SK-N-SH (cell line): Measurements from ENCODE around the gene EIPR1. TPM values are rescaled to one million over a fixed set of nuclear protein-coding genes. Genes with fewer than 3 reads are reported as not detected.

Experiments used
- CTCF ChIA-PET: fragments of 300-600, 350-600 bp; formaldehyde crosslinking; extraction: SDS; loops from one replicate; lab custom pipeline; 2021; lab: Yijun Ruan, JAX
- POLR2A ChIA-PET: fragments of 350-600 bp; sonication (Branson Sonifier 250); formaldehyde crosslinking; extraction: SDS; loops from one replicate; lab custom pipeline; 2020; ENCODE audit warnings: antibody characterized with exemption, inconsistent platforms; lab: Yijun Ruan, JAX
- DNase-seq: peaks from one replicate; pipeline ENCODE4 v3.0.0; 2012
- H2AFZ ChIP-seq: fragments of 200-600 bp; sonication (generic); 2 replicates; pipeline ENCODE4 v1.8.1; 2016; ENCODE audit warnings: antibody characterized with exemption, mild to moderate bottlenecking, low read depth
- H3F3A ChIP-seq: fragments of 200-600 bp; sonication (generic); replicated peaks from 2 replicates; pipeline ENCODE3; 2016; ENCODE audit warnings: antibody characterized with exemption, mild to moderate bottlenecking; ENCODE audit not compliant: insufficient read depth
- H3K27ac ChIP-seq, 2 experiments: fragments of 200-500 bp in 1 of 2; fragments of 200-600 bp in 1 of 2; sonication (Bioruptor generic) in 1 of 2; sonication (generic), shearing (Covaris generic) in 1 of 2; 2 replicates each; pipeline versions ENCODE4 v1.5.1 to v1.6.1; 2014 to 2016; ENCODE audit warnings: low read depth in 2 of 2, inconsistent platforms in 1 of 2, low read length in 1 of 2, mild to moderate bottlenecking in 1 of 2, mixed read lengths in 1 of 2
- H3K27me3 ChIP-seq: fragments of 200-600 bp; sonication (generic), shearing (Covaris generic); 2 replicates; pipeline ENCODE4 v1.6.1; 2016; ENCODE audit warnings: mixed run types; ENCODE audit not compliant: insufficient read depth
- H3K36me3 ChIP-seq, 2 experiments: fragments of 200-500 bp in 1 of 2; fragments of 200-600 bp in 1 of 2; sonication (Bioruptor generic) in 1 of 2; sonication (generic) in 1 of 2; replicated peaks in 1 of 2; 2 replicates each; pipeline versions ENCODE3 to v1.5.1; 2014 to 2016; ENCODE audit warnings: low read length in 1 of 2, mild to moderate bottlenecking in 1 of 2; ENCODE audit not compliant: insufficient read depth in 2 of 2, control insufficient read depth in 1 of 2
- H3K4me1 ChIP-seq, 2 experiments: fragments of 200-500 bp in 1 of 2; fragments of 200-600 bp in 1 of 2; sonication (Bioruptor generic) in 1 of 2; sonication (generic), shearing (Covaris generic) in 1 of 2; 2 replicates each; pipeline versions ENCODE4 v1.5.1 to v1.6.1; 2014 to 2016; ENCODE audit warnings: low read depth in 1 of 2, low read length in 1 of 2, mixed run types in 1 of 2; ENCODE audit not compliant: insufficient read depth in 2 of 2, control insufficient read depth in 1 of 2
- H3K4me2 ChIP-seq: fragments of 200-600 bp; sonication (generic), shearing (Covaris generic); 2 replicates; pipeline ENCODE4 v1.6.1; 2017; ENCODE audit warnings: mixed run types
- H3K4me3 ChIP-seq, 2 experiments: fragments of 200-500 bp in 1 of 2; fragments of 200-600 bp in 1 of 2; sonication (Bioruptor generic) in 1 of 2; sonication (generic), shearing (Covaris generic) in 1 of 2; 2 replicates each; pipeline versions ENCODE4 v1.5.1 to v1.8.1; 2014 to 2016; ENCODE audit warnings: low read depth in 2 of 2, inconsistent platforms in 1 of 2, low read length in 1 of 2, mild to moderate bottlenecking in 1 of 2, mixed read lengths in 1 of 2, moderate library complexity in 1 of 2
- H3K79me2 ChIP-seq: fragments of 200-600 bp; sonication (generic); 2 replicates; pipeline ENCODE4 v1.8.1; 2017; ENCODE audit warnings: mild to moderate bottlenecking; ENCODE audit not compliant: insufficient read depth
- H3K9ac ChIP-seq: fragments of 200-600 bp; sonication (generic); 2 replicates; pipeline ENCODE4 v1.6.1; 2017; ENCODE audit warnings: mixed run types
- H3K9me2 ChIP-seq: fragments of 200-600 bp; sonication (generic); 2 replicates; pipeline ENCODE4 v1.6.1; 2017; ENCODE audit warnings: mixed run types
- H3K9me3 ChIP-seq: fragments of 200-600 bp; sonication (generic); 2 replicates; pipeline ENCODE4 v1.6.1; 2017; ENCODE audit warnings: mixed run types, mild to moderate bottlenecking, moderate library complexity
- H4K20me1 ChIP-seq: fragments of 200-600 bp; sonication (generic); 2 replicates; pipeline ENCODE4 v1.6.1; 2017; ENCODE audit warnings: mild to moderate bottlenecking, mixed run types; ENCODE audit not compliant: insufficient read depth
- EP300 ChIP-seq, 2 experiments: IDR thresholded peaks; 2 replicates each; pipeline versions ENCODE4 v1.4.0 to v1.6.1; 2012; ENCODE audit warnings: borderline replicate concordance in 1 of 2, low read depth in 1 of 2, low read length in 1 of 2
- FOSL2 ChIP-seq: IDR thresholded peaks from 2 replicates; pipeline ENCODE4 v1.4.0; 2012; ENCODE audit warnings: low read depth, mild to moderate bottlenecking, moderate library complexity, borderline replicate concordance
- FOXJ3 ChIP-seq: sonication (generic); formaldehyde crosslinking; IDR thresholded peaks from 2 replicates; pipeline ENCODE4 v1.5.1; 2020; ENCODE audit warnings: mild to moderate bottlenecking, missing genetic modification reagents
- GABPA ChIP-seq: IDR thresholded peaks from 2 replicates; pipeline ENCODE4 v1.4.0; 2012; ENCODE audit warnings: low read depth, mild to moderate bottlenecking
- JUND ChIP-seq: IDR thresholded peaks from 2 replicates; pipeline ENCODE4 v1.4.0; 2012
- MEF2A ChIP-seq: IDR thresholded peaks from 2 replicates; pipeline ENCODE4 v1.4.0; 2012; ENCODE audit warnings: low read depth, borderline replicate concordance
- NFIC ChIP-seq: IDR thresholded peaks from 2 replicates; pipeline ENCODE4 v1.4.0; 2012; ENCODE audit warnings: borderline replicate concordance
- NRF1 ChIP-seq: IDR thresholded peaks from 2 replicates; pipeline ENCODE4 v1.6.1; 2012; ENCODE audit warnings: low read depth, mild to moderate bottlenecking, low read length
- POLR2AphosphoS5 ChIP-seq: IDR thresholded peaks from 2 replicates; pipeline ENCODE4 v1.6.1; 2012; ENCODE audit warnings: low read depth, low read length
- SIN3A ChIP-seq: IDR thresholded peaks from 2 replicates; pipeline ENCODE4 v1.6.1; 2012; ENCODE audit warnings: low read depth, mild to moderate bottlenecking, low read length, moderate library complexity, borderline replicate concordance
- TCF12 ChIP-seq: IDR thresholded peaks from 2 replicates; pipeline ENCODE4 v1.4.0; 2012
- WGBS: methylation state at CpG from one replicate; pipeline ENCODE4 v1.1.6; 2017; ENCODE audit warnings: low lambda C conversion rate; 5-methylcytosine and 5-hydroxymethylcytosine counted together
- polyA plus RNA-seq, 3 experiments: library from polyadenylated mRNA; depleted of rRNA; stranded (reverse); fragments of >200 nt; gene quantifications; 2 replicates each; pipeline ENCODE4 v1.2.3, GENCODE V29; 2012
- TF ChIP-seq, protein P1 (sequence below): IDR thresholded peaks from 2 replicates; pipeline ENCODE4 v1.6.1; 2012; ENCODE audit warnings: mild to moderate bottlenecking, low read depth, low read length, moderate library complexity
- TF ChIP-seq, protein P2 (sequence below): fragments of 150-350 bp; IDR thresholded peaks from 2 replicates; pipeline ENCODE4 v1.6.1; 2016; ENCODE audit warnings: mild to moderate bottlenecking, low read depth, low read length
- TF ChIP-seq, protein P3 (sequence below): fragments of 150-350 bp; IDR thresholded peaks from 2 replicates; pipeline ENCODE4 v1.6.1; 2017; ENCODE audit warnings: antibody characterized with exemption, low read length, low read depth, borderline replicate concordance

EIPR1 gene
- polyA plus RNA-seq, 1 of the 3 experiments (the other 2 are of a cell fraction): 85.9 TPM

DNA sequence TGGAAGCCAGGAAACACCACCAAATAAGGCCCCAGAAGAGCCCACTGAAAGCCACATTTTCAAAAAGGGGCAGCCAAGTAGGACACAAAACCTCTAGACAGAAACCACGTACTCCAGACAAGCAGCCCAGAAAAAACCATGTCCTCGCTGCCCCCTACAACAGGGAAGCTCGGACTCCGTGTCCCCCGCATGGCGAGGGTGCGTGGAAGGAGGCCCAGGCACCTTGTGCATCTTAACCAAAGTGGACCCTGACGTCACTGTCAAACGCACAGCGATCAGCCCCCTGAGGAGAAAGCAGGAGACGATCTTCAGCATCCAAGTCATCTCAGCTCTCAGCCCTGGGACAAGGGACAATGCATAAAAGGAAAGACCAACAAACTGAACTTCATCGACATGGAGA lies 168.4 kb downstream of the EIPR1 start:
- no peak overlapping the region for H3K4me3 ChIP-seq
- TF ChIP-seq GABPA (no peak), FOSL2 (no peak), NRF1 (no peak), FOXJ3 (CRISPR knock-in tag) (no peak), JUND (no peak)
- TF ChIP-seq, protein P1, sequence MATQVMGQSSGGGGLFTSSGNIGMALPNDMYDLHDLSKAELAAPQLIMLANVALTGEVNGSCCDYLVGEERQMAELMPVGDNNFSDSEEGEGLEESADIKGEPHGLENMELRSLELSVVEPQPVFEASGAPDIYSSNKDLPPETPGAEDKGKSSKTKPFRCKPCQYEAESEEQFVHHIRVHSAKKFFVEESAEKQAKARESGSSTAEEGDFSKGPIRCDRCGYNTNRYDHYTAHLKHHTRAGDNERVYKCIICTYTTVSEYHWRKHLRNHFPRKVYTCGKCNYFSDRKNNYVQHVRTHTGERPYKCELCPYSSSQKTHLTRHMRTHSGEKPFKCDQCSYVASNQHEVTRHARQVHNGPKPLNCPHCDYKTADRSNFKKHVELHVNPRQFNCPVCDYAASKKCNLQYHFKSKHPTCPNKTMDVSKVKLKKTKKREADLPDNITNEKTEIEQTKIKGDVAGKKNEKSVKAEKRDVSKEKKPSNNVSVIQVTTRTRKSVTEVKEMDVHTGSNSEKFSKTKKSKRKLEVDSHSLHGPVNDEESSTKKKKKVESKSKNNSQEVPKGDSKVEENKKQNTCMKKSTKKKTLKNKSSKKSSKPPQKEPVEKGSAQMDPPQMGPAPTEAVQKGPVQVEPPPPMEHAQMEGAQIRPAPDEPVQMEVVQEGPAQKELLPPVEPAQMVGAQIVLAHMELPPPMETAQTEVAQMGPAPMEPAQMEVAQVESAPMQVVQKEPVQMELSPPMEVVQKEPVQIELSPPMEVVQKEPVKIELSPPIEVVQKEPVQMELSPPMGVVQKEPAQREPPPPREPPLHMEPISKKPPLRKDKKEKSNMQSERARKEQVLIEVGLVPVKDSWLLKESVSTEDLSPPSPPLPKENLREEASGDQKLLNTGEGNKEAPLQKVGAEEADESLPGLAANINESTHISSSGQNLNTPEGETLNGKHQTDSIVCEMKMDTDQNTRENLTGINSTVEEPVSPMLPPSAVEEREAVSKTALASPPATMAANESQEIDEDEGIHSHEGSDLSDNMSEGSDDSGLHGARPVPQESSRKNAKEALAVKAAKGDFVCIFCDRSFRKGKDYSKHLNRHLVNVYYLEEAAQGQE: no peak
- H4K20me1 ChIP-seq: no peaks in the 10 kb centered on the region
- POLR2A ChIA-PET: no interaction called here
- H3K9me2 ChIP-seq: no peaks in the 10 kb centered on the region
- no peak overlapping the region for H3K9ac ChIP-seq
- CTCF ChIA-PET: no interaction called here
- H3K4me1 ChIP-seq: peaks cover 0 to 2% of the 10 kb centered on the region in 2 experiments; a peak in 1 of 4 replicates
- no peak for DNase-seq
- no peaks in the 10 kb centered on the region for H3K79me2 ChIP-seq
- H3K27ac ChIP-seq: no peak overlapping the region
- peaks cover 9 to 31% of the 10 kb centered on the region in 2 experiments for H3K36me3 ChIP-seq
- no peak overlapping the region for H2AFZ ChIP-seq
- no peaks in the 10 kb centered on the region for H3K27me3 ChIP-seq
- H3K9me3 ChIP-seq: no peaks in the 10 kb centered on the region
- no peak overlapping the region for H3K4me2 ChIP-seq
- no peaks in the 10 kb centered on the region for H3F3A ChIP-seq
- 95% methylated on average over 12 of the region's 12 CpGs for WGBS

DNA sequence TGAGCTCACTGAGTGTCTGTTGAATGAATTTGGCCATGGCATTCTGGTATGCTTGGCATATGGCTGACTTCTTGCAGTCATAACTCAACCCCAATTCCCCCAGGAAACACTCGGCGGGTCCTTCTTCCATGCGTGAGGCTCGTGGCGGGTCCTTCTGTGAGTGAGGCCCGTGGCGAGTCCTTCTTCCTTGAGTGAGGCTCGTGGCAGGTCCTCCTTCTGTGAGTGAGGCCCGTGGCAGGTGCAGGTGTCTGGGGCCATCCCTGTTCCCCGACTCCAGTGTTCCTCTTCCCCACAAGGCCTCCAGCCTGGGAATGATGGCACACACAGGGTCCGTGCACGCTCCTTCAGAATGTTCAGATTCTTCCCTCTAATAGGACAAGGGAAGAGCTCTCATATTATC lies 169.0 kb downstream of the EIPR1 start:
- Histone ChIP-seq H3K4me1 (peaks cover 0 to 2% of the 10 kb centered on the region in 2 experiments; a peak in 1 of 4 replicates), H3K27me3 (no peaks in the 10 kb centered on the region), H3F3A (no peaks in the 10 kb centered on the region), H3K9me2 (no peaks in the 10 kb centered on the region), H3K27ac (no peak overlapping the region), H3K4me3 (no peak overlapping the region), H3K36me3 (peaks cover 9 to 30% of the 10 kb centered on the region in 2 experiments), H3K79me2 (no peaks in the 10 kb centered on the region), H3K4me2 (no peak overlapping the region), H2AFZ (no peak overlapping the region), H3K9me3 (no peaks in the 10 kb centered on the region), H4K20me1 (no peaks in the 10 kb centered on the region), H3K9ac (no peak overlapping the region)
- CTCF ChIA-PET: no interaction called here
- TF ChIP-seq NFIC (no peak), SIN3A (no peak), POLR2AphosphoS5 (no peak), GABPA (no peak), EP300 (IDR thresholded peaks at IDR 0.05; ENCODE audit: borderline replicate concordance in 1 of 2, low read depth in 1 of 2, low read length in 1 of 2) (no peak), TCF12 (no peak), MEF2A (no peak)
- TF ChIP-seq, protein P1: no peak
- TF ChIP-seq, protein P2, sequence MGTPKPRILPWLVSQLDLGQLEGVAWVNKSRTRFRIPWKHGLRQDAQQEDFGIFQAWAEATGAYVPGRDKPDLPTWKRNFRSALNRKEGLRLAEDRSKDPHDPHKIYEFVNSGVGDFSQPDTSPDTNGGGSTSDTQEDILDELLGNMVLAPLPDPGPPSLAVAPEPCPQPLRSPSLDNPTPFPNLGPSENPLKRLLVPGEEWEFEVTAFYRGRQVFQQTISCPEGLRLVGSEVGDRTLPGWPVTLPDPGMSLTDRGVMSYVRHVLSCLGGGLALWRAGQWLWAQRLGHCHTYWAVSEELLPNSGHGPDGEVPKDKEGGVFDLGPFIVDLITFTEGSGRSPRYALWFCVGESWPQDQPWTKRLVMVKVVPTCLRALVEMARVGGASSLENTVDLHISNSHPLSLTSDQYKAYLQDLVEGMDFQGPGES: no peak
- TF ChIP-seq, protein P3, sequence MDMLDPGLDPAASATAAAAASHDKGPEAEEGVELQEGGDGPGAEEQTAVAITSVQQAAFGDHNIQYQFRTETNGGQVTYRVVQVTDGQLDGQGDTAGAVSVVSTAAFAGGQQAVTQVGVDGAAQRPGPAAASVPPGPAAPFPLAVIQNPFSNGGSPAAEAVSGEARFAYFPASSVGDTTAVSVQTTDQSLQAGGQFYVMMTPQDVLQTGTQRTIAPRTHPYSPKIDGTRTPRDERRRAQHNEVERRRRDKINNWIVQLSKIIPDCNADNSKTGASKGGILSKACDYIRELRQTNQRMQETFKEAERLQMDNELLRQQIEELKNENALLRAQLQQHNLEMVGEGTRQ: no peak
- POLR2A ChIA-PET: no interaction called here
- no peak for DNase-seq
- 90% methylated on average over 7 of the region's 12 CpGs for WGBS
